Measurements from ENCODE around the gene KRTAP5-7. TPM values are rescaled to one million over a fixed set of nuclear protein-coding genes. Genes with fewer than 3 reads are reported as not detected.

KRTAP5-7 gene
- total RNA-seq, 1 donor, result 0.09 TPM

GRCh38 chr11:71548716-71549151 lies 21.7 kb downstream of the KRTAP5-7 start:
- DNase-seq (ENCODE audit: low read depth), result no peak
- TF ChIP-seq CTCF (IDR thresholded peaks at IDR 0.05; ENCODE audit: insufficient read depth, low read length), result no peak
- no peak overlapping the region for H3K4me3 ChIP-seq (ENCODE audit: low read depth, low read length)

- no peak overlapping the region for H3K4me3 ChIP-seq (ENCODE audit: low read depth, low read length)
- TF ChIP-seq CTCF (IDR thresholded peaks at IDR 0.05; ENCODE audit: insufficient read depth, low read length), result no peak
- no peak for DNase-seq (ENCODE audit: low read depth)
Measured at GRCh38 chr11:71551711-71552110, 24.6 kb downstream of the KRTAP5-7 start.

DNA sequence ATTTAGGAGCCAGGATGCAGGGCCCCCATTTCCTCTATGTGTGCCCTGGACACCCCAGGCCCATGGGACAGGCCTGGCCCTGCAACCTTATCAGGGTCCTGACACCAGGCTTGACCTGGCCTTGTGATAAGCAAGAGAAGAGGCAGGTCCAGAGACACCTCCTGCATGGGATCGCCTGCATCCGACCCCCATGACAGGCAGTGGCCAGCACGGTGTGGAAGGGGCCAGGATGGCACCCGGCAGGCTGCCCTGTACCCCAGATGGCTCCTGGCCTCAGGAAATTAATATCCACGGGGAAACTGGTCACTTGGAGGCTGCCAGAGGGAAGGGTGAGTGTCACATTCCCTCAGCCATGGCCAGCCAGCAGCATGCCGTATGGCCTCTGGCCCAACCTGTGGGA lies 27.9 kb downstream of the KRTAP5-7 start:
- no peak for TF ChIP-seq CTCF (IDR thresholded peaks at IDR 0.05; ENCODE audit: insufficient read depth, low read length)
- H3K4me3 ChIP-seq (ENCODE audit: low read depth, low read length), result no peak overlapping the region
- no peak for DNase-seq (ENCODE audit: low read depth)

GRCh38 chr11:71555508-71555907 lies 28.4 kb downstream of the KRTAP5-7 start:
- TF ChIP-seq CTCF (IDR thresholded peaks at IDR 0.05; ENCODE audit: insufficient read depth, low read length), result no peak
- no peak overlapping the region for H3K4me3 ChIP-seq (ENCODE audit: low read depth, low read length)
- no peak for DNase-seq (ENCODE audit: low read depth)

DNA sequence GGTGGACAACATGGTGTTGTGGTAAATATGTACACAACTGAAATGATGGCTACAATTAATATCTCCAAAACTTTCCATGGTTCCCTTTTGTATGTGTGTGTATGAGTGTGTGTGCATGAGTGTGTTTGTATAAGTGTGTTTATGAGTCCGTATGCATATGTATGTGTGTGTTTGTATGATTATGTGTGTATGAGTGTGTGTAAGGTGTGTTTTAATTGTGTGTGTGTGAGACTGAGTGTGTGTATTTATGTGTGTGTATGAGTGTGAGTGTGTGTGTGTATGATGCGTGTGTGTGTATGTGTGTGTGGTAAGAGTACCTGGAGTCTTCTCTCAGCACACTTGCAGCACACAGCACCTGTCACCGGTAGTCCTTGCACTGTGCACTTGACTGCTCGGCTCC lies 29.0 kb downstream of the KRTAP5-7 start:
- no peak for TF ChIP-seq CTCF (IDR thresholded peaks at IDR 0.05; ENCODE audit: insufficient read depth, low read length)
- H3K4me3 ChIP-seq (ENCODE audit: low read depth, low read length), result no peak overlapping the region
- no peak for DNase-seq (ENCODE audit: low read depth)

GRCh38 chr11:71557257-71557656 lies 30.2 kb downstream of the KRTAP5-7 start:
- no peak for DNase-seq (ENCODE audit: low read depth)
- TF ChIP-seq CTCF (IDR thresholded peaks at IDR 0.05; ENCODE audit: insufficient read depth, low read length), result no peak

DNA sequence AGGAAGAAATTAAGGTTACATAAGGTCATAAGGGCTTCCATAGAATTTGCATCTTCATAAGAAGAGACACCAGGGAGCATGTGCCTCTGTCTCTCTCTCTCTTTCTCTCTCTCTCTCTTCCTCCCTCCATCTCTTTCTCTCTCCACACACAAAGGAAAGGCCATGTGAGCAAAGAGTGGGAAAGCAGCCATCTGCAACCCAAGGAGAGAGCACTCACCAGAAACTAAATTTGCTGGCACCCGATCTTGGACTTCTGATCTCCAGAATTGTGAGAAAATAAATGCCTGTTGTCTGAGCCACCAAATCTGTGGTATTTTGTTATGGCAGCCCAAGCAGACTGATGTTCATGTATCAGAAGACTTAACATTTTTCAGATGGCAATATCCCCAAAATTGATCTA lies 31.9 kb downstream of the KRTAP5-7 start:
- no peak for TF ChIP-seq CTCF (IDR thresholded peaks at IDR 0.05; ENCODE audit: insufficient read depth, low read length)
- DNase-seq (ENCODE audit: low read depth), result no peak
- H3K4me3 ChIP-seq (ENCODE audit: low read depth, low read length), result no peak overlapping the region

More at GRCh38 chr11:71557257-71557656, 30.2 kb downstream of the KRTAP5-7 start:
- H3K4me3 ChIP-seq (ENCODE audit: low read depth, low read length), result no peak overlapping the region

Measured in fibroblast of the aortic adventitia (primary cell).